Endothelial cell of umbilical vein (primary cell): ENCODE results near the gene RTN4R. TPM values are rescaled to one million over a fixed set of nuclear protein-coding genes. Genes with fewer than 3 reads are reported as not detected.

ENCODE experiments used
- BruUV-seq: library from RNA; stranded (reverse); fragments of 400-500 nt; replicated peaks from 2 replicates; lab custom pipeline; 2021; lab: Mats Ljungman, UMichigan
- CTCF ChIA-PET: fragments of 300-600, 350-600 bp; sonication (Branson Sonifier 250); formaldehyde crosslinking; loops from one replicate; lab custom pipeline; 2021; ENCODE audit warnings: antibody characterized with exemption, inconsistent platforms; lab: Charles Lee
- POLR2A ChIA-PET: fragments of 300-600, 350-600 bp; sonication (Branson Sonifier 250); formaldehyde crosslinking; loops from one replicate; lab custom pipeline; 2021; ENCODE audit warnings: antibody characterized with exemption, inconsistent platforms; lab: Charles Lee
- DNase-seq: peaks from one replicate; pipeline ENCODE4 v3.0.0-alpha.2; 2011; ENCODE audit warnings: low read depth, low spot score
- FAIRE-seq: peaks from 2 replicates; lab custom pipeline; 2011; peaks lifted over from hg19 to GRCh38; lab: Jason Lieb, UNC
- H2AFZ ChIP-seq: 2 replicates; pipeline ENCODE4 v1.6.0; 2012; ENCODE audit warnings: low read depth, low read length, control low read depth, inconsistent platforms
- H3K27ac ChIP-seq: 2 replicates; pipeline ENCODE4 v1.5.1; 2011; ENCODE audit warnings: low read depth, mild to moderate bottlenecking, control low read depth, low read length, moderate library complexity; ENCODE audit not compliant: insufficient read depth
- H3K27me3 ChIP-seq, 2 experiments: 2 replicates each; pipeline versions ENCODE4 v1.6.0 to v1.6.1; 2011; ENCODE audit warnings: low read length in 2 of 2, mixed read lengths in 1 of 2; ENCODE audit not compliant: control insufficient read depth in 2 of 2, insufficient read depth in 2 of 2
- H3K36me3 ChIP-seq, 2 experiments: 2 replicates in 1 of 2; 3 replicates in 1 of 2; pipeline ENCODE4 v1.5.1; 2011; ENCODE audit warnings: low read length in 2 of 2, mild to moderate bottlenecking in 1 of 2, moderate library complexity in 1 of 2; ENCODE audit not compliant: control insufficient read depth in 2 of 2, insufficient read depth in 2 of 2; ENCODE audit errors: extremely low read depth in 1 of 2
- H3K4me1 ChIP-seq: 3 replicates; pipeline ENCODE4 v1.5.1; 2011; ENCODE audit warnings: mild to moderate bottlenecking, low read length; ENCODE audit not compliant: control insufficient read depth, insufficient read depth; ENCODE audit errors: extremely low read depth
- H3K4me2 ChIP-seq: 2 replicates; pipeline ENCODE4 v1.6.1; 2011; ENCODE audit warnings: low read length, control low read depth, mixed read lengths; ENCODE audit not compliant: insufficient read depth
- H3K4me3 ChIP-seq, 3 experiments: fragments of 200-600 bp in 1 of 3; sonication (generic), shearing (Covaris generic) in 1 of 3; replicated peaks in 1 of 3; 2 replicates each; pipeline ENCODE4 v1.5.1; 2011 to 2016; ENCODE audit warnings: control low read depth in 3 of 3, low read length in 3 of 3, mild to moderate bottlenecking in 2 of 3, inconsistent platforms in 1 of 3, low read depth in 1 of 3, moderate library complexity in 1 of 3; ENCODE audit not compliant: insufficient read depth in 1 of 3
- H3K79me2 ChIP-seq: 2 replicates; pipeline ENCODE4 v1.6.0; 2012; ENCODE audit warnings: low read length, inconsistent platforms; ENCODE audit not compliant: control insufficient read depth, insufficient read depth
- H3K9ac ChIP-seq: replicated peaks from 2 replicates; pipeline ENCODE3; 2011; ENCODE audit warnings: low read length, control low read depth; ENCODE audit not compliant: insufficient read depth; ENCODE audit errors: extremely low read depth
- H3K9me1 ChIP-seq: replicated peaks from 3 replicates; pipeline ENCODE4 v1.6.0; 2011; ENCODE audit warnings: mild to moderate bottlenecking, low read length; ENCODE audit not compliant: control insufficient read depth, insufficient read depth; ENCODE audit errors: extremely low read depth
- H3K9me3 ChIP-seq: replicated peaks from 2 replicates; pipeline ENCODE4 v1.5.1; 2012; ENCODE audit warnings: low read length, inconsistent platforms; ENCODE audit not compliant: control insufficient read depth, insufficient read depth
- H4K20me1 ChIP-seq: replicated peaks from 2 replicates; pipeline ENCODE3; 2011; ENCODE audit warnings: mild to moderate bottlenecking, low read length; ENCODE audit not compliant: control insufficient read depth, insufficient read depth; ENCODE audit errors: extremely low read depth
- CTCF ChIP-seq, 2 donors: IDR thresholded peaks; 1 replicate in 1 of 2; 2 replicates in 1 of 2; pipeline ENCODE4 v1.5.1; 2011; ENCODE audit warnings: low read length in 2 of 2, mild to moderate bottlenecking in 2 of 2, moderate library complexity in 2 of 2, control low read depth in 1 of 2, inconsistent platforms in 1 of 2, low read depth in 1 of 2; ENCODE audit not compliant: insufficient read depth in 1 of 2; ENCODE audit errors: extremely low read depth in 1 of 2
- EZH2 ChIP-seq: IDR thresholded peaks from 2 replicates; pipeline ENCODE4 v1.6.1; 2012; ENCODE audit warnings: borderline replicate concordance, low read depth, mild to moderate bottlenecking, moderate library complexity, low read length, inconsistent platforms; ENCODE audit not compliant: severe bottlenecking
- FOS ChIP-seq: IDR thresholded peaks from 2 replicates; pipeline ENCODE4 v1.6.1; 2011; ENCODE audit warnings: mild to moderate bottlenecking, low read length, moderate library complexity, borderline replicate concordance; ENCODE audit not compliant: insufficient read depth
- GATA2 ChIP-seq: IDR thresholded peaks from 2 replicates; pipeline ENCODE4 v1.7.0; 2011; ENCODE audit warnings: low read depth, mild to moderate bottlenecking, moderate library complexity, mixed read lengths, low read length; ENCODE audit not compliant: insufficient read length, insufficient read depth
- JUN ChIP-seq: IDR thresholded peaks from 2 replicates; pipeline ENCODE4 v1.6.1; 2011; ENCODE audit warnings: borderline replicate concordance, low read depth; ENCODE audit not compliant: insufficient read length, insufficient read depth
- MAX ChIP-seq: IDR thresholded peaks from 2 replicates; pipeline ENCODE4 v1.6.1; 2011; ENCODE audit not compliant: insufficient read depth, insufficient read length
- MYC ChIP-seq: IDR thresholded peaks from one replicate; pipeline ENCODE4 v1.6.1; 2011; ENCODE audit warnings: mild to moderate bottlenecking, low read depth, low read length
- POLR2A ChIP-seq: IDR thresholded peaks from 2 replicates; pipeline ENCODE4 v1.6.1; 2012; ENCODE audit warnings: low read depth, mild to moderate bottlenecking, control low read depth, low read length
- POLR2AphosphoS5 ChIP-seq: IDR thresholded peaks from 2 replicates; pipeline ENCODE4 v1.6.1; 2012; ENCODE audit warnings: low read depth, mild to moderate bottlenecking, control low read depth, low read length, moderate library complexity; ENCODE audit not compliant: insufficient read depth
- dilution Hi-C: fragments of 300-500 bp; cut with MboI; formaldehyde crosslinking; loops from one replicate; pipeline ENCODE4 v1.15.0; 2019; ENCODE audit warnings: low sequenced_read_pairs; ENCODE audit not compliant: extremely low pct_ligation_motif_present
- intact Hi-C: fragments of 100-400 bp; cut with micrococcal nuclease; formaldehyde crosslinking; loops from one replicate; pipeline ENCODE4 v1.10.0; 2022
- polyA plus RNA-seq, 4 experiments: library from polyadenylated mRNA; depleted of rRNA in 3 of 4; stranded (reverse) in 3 of 4; unstranded in 1 of 4; fragments of >200 nt; gene quantifications; 2 replicates each; pipeline versions ENCODE4 v1.2.1 to v1.2.3, GENCODE V29; 2011 to 2012; ENCODE audit warnings: missing spikeins in 1 of 4
- total RNA-seq: library from RNA; stranded (reverse); gene quantifications from 2 replicates; pipeline ENCODE4 v1.2.3, GENCODE V29; 2021

The RTN4R gene
- total and polyA plus RNA-seq, 2 donors (not counting 3 experiments of a cell fraction or from before 2014, with no cell fraction given) = 1.2 to 2.2 TPM

- intact Hi-C loops (loop anchor here (5.0 kb wide), 1 partner anchor 53 kb away; no protein-coding TSS in a partner anchor), dilution Hi-C loops (no loop called here)
- FAIRE-seq = no peak
- CTCF ChIA-PET = interaction anchor here (1.2 kb wide), 2 partner anchors 10 to 28 kb away, joined by 3 read pairs; no protein-coding TSS in a partner anchor
- Histone ChIP-seq H3K9me1 (no peaks in the 10 kb centered on the region), H3K4me2 (no peak overlapping the region), H2AFZ (no peak overlapping the region), H3K36me3 (no peaks in the 10 kb centered on the region), H3K79me2 (peaks cover 2% of the 10 kb centered on the region), H4K20me1 (no peaks in the 10 kb centered on the region), H3K4me1 (peaks cover 17% of the 10 kb centered on the region), H3K27me3 (no peaks in the 10 kb centered on the region), H3K27ac (no peak overlapping the region), H3K9ac (no peak overlapping the region), H3K9me3 (no peaks in the 10 kb centered on the region), H3K4me3 (no peak overlapping the region)
- POLR2A ChIA-PET = no interaction called here
- TF ChIP-seq JUN = no peak
- no peak for TF ChIP-seq MAX
- no peak for TF ChIP-seq MYC
- no peak for TF ChIP-seq FOS
- no peak for TF ChIP-seq POLR2A
- no peak for TF ChIP-seq GATA2
- no peak for TF ChIP-seq POLR2AphosphoS5
- TF ChIP-seq CTCF (IDR thresholded peaks at IDR 0.05; ENCODE audit: extremely low read depth in 1 of 2, insufficient read depth in 1 of 2, low read depth in 1 of 2, low read length in 2 of 2) = no peak
- no peak for TF ChIP-seq EZH2
- BruUV-seq = no TSS peak
- no peak for DNase-seq
Observed at GRCh38 chr22:20209761-20210250, 58.3 kb downstream of the RTN4R start.
